ENCODE measurements around the gene SLC13A3. TPM values are rescaled to one million over a fixed set of nuclear protein-coding genes. Genes with fewer than 3 reads are reported as not detected.

The SLC13A3 gene
- total and polyA plus RNA-seq, 2 of the 4 experiments (the other 2 are of a cell fraction) = 2.5 to 4.2 TPM

- no peaks in the 10 kb centered on the region for H3K9me1 ChIP-seq (ENCODE audit: insufficient read depth, low read length)
- H3K4me1 ChIP-seq (ENCODE audit: control insufficient read depth, insufficient read depth, low read length) = no peaks in the 10 kb centered on the region
- no peak overlapping the region for H3K4ac ChIP-seq (ENCODE audit: low read depth, low read length)
- DNase-seq = no peak
- no peak overlapping the region for H2BK15ac ChIP-seq (ENCODE audit: low read depth, low read length)
- H4K8ac ChIP-seq (ENCODE audit: low read depth in 2 of 2, low read length in 2 of 2) = no peak overlapping the region
- H3K79me1 ChIP-seq (ENCODE audit: low read depth in 1 of 2, low read length in 2 of 2) = no peaks in the 10 kb centered on the region
- no peaks in the 10 kb centered on the region for H3K9me3 ChIP-seq (ENCODE audit: control insufficient read depth, insufficient read depth, low read length)
- H2AFZ ChIP-seq (replicated peaks; ENCODE audit: low read length, poor library complexity) = no peak overlapping the region
- ChIA-PET CTCF (no interaction called here), POLR2A (ENCODE audit: unreplicated experiment) (no interaction called here)
- H2AK5ac ChIP-seq (ENCODE audit: low read depth, low read length) = no peak overlapping the region
- no peak overlapping the region for H3K4me3 ChIP-seq (ENCODE audit: insufficient read depth, low read depth, low read length)
- no TSS peak for BruUV-seq (replicated peaks)
- H2BK5ac ChIP-seq (ENCODE audit: low read depth, low read length, poor library complexity, severe bottlenecking) = no peak overlapping the region
- dilution Hi-C loops (cut with HindIII; ENCODE audit: low sequenced_read_pairs, unreplicated experiment) = no loop called here
- H3K36me3 ChIP-seq (ENCODE audit: control insufficient read depth, insufficient read depth, low read length) = no peaks in the 10 kb centered on the region
- H4K91ac ChIP-seq (ENCODE audit: insufficient read depth, low read depth, low read length) = no peak overlapping the region
- TF ChIP-seq RAD21 (IDR thresholded peaks at IDR 0.05; ENCODE audit: low read length) (no peak), FOS (IDR thresholded peaks at IDR 0.05; ENCODE audit: low read depth, low read length) (no peak), CHD1 (IDR thresholded peaks at IDR 0.05; ENCODE audit: low read depth, low read length) (no peak), NFE2L2 (IDR thresholded peaks at IDR 0.05; ENCODE audit: low read depth, low read length) (no peak), USF2 (IDR thresholded peaks at IDR 0.05; ENCODE audit: low read depth, low read length) (no peak), CEBPB (IDR thresholded peaks at IDR 0.05; ENCODE audit: low read depth, low read length) (no peak), MAZ (IDR thresholded peaks at IDR 0.05; ENCODE audit: borderline replicate concordance, low read depth, low read length) (no peak), MAFK (IDR thresholded peaks at IDR 0.05; ENCODE audit: low read depth, low read length) (no peak), CTCF (conservative IDR thresholded peaks at IDR 0.05; ENCODE audit: low read depth, low read length) (no peak), POLR2A (IDR thresholded peaks at IDR 0.05; ENCODE audit: low read depth, low read length) (no peak), RFX5 (IDR thresholded peaks at IDR 0.05; ENCODE audit: low read depth, low read length) (no peak), SMC3 (IDR thresholded peaks at IDR 0.05; ENCODE audit: low read depth, low read length) (no peak), MXI1 (IDR thresholded peaks at IDR 0.05; ENCODE audit: borderline replicate concordance, low read depth, low read length) (no peak), BHLHE40 (IDR thresholded peaks at IDR 0.05; ENCODE audit: low read depth, low read length) (no peak)
- TF ChIP-seq, protein P1, sequence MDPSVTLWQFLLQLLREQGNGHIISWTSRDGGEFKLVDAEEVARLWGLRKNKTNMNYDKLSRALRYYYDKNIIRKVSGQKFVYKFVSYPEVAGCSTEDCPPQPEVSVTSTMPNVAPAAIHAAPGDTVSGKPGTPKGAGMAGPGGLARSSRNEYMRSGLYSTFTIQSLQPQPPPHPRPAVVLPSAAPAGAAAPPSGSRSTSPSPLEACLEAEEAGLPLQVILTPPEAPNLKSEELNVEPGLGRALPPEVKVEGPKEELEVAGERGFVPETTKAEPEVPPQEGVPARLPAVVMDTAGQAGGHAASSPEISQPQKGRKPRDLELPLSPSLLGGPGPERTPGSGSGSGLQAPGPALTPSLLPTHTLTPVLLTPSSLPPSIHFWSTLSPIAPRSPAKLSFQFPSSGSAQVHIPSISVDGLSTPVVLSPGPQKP (IDR thresholded peaks at IDR 0.05; ENCODE audit: borderline replicate concordance, low read depth, low read length) = no peak
- H3K56ac ChIP-seq (ENCODE audit: extremely low read depth, insufficient read depth, low read length) = no peak overlapping the region
- H3K27me3 ChIP-seq (ENCODE audit: control insufficient read depth, insufficient read depth, low read length) = no peaks in the 10 kb centered on the region
- no peak overlapping the region for H3K9ac ChIP-seq (ENCODE audit: low read depth, low read length)
- no peaks in the 10 kb centered on the region for H4K20me1 ChIP-seq (ENCODE audit: insufficient read depth, low read length)
- H2BK20ac ChIP-seq (ENCODE audit: low read depth, low read length) = no peak overlapping the region
- ATAC-seq (ENCODE audit: low read depth) = no peak
- no peak overlapping the region for H2BK120ac ChIP-seq (ENCODE audit: low read depth, low read length)
- no peak overlapping the region for H3K14ac ChIP-seq (replicated peaks; ENCODE audit: low read depth, low read length)
- intact Hi-C loops (cut with micrococcal nuclease) = no loop called here
- no peak overlapping the region for H3K27ac ChIP-seq (ENCODE audit: insufficient read depth, low read length)
- no peak overlapping the region for H4K5ac ChIP-seq (ENCODE audit: low read depth, low read length)
- no peak overlapping the region for H3K4me2 ChIP-seq (ENCODE audit: low read depth, low read length)
- no CpG with 5 or more reads among the region's 2 CpGs for WGBS, 2 experiments (ENCODE audit: extremely low coverage in 2 of 2, insufficient read length in 1 of 2)
- no peak overlapping the region for H2AK9ac ChIP-seq (replicated peaks; ENCODE audit: low read depth, low read length, poor library complexity)
- H3K18ac ChIP-seq (ENCODE audit: low read depth, low read length) = no peak overlapping the region
- no peak overlapping the region for H3K23ac ChIP-seq (ENCODE audit: low read depth, low read length)
- in situ Hi-C loops (cut with MboI; ENCODE audit: low sequenced_read_pairs) = no loop called here
Observed at GRCh38 chr20:46580613-46581205, 70.5 kb downstream of the SLC13A3 start.
